ENCODE measurements around the gene RAET1E.
"Not testable (repeated sequence)": the region's sequence is repeated elsewhere in the genome, so short reads cannot be mapped to it uniquely, and the experiment has no call there.

The RAET1E gene

GRCh38 chr6:149938571-149939355 is 40.9 kb upstream of the RAET1E start:
- peak overlapping the region; percentile 81 for H3K4me3 ChIP-seq (ENCODE audit: low read depth, low read length)
- peaks cover 28% of the 10 kb centered on the region for H3K27me3 ChIP-seq (ENCODE audit: insufficient read depth, low read length)
- H3K79me2 ChIP-seq (ENCODE audit: control insufficient read depth, insufficient read depth, low read length, unreplicated experiment): no peaks in the 10 kb centered on the region
- H3K27ac ChIP-seq (ENCODE audit: low read depth, low read length): no peak overlapping the region
- peaks cover 8% of the 10 kb centered on the region for H3K4me1 ChIP-seq (ENCODE audit: control insufficient read depth, insufficient read depth, low read length, unreplicated experiment)
- H3K36me3 ChIP-seq (ENCODE audit: insufficient read depth, low read length): no peaks in the 10 kb centered on the region
- peak overlapping the region; percentile 64 for H2AFZ ChIP-seq (ENCODE audit: low read length, unreplicated experiment)

DNA sequence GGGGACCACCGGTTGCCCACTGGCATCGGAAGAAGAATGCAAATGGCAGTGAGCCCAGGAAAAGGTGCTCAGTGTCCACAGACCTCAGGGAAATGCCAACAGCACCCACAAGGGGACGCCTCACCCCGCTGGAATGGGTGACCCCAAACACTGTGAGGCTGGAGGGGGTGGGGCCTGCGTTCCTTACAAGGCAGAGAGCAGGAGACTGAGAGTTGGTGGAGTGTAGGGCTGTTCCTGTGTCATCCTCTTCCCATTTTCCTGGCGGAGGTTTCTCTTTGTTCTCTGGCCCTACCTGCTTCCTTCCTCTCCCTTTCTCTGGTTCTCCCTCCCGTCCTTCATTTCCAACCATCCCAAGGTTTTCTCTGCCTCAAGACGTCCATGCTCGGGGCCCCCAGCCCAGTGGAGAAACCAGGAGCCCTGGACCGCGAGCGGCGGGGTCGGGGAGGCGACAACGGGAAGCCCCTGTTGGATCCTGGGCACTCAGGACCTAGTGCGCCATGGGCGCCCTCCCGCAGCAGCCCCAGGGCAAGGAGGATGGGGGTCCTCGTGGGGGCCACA is 40.2 kb upstream of the RAET1E start:
- peaks cover 28% of the 10 kb centered on the region for H3K27me3 ChIP-seq (ENCODE audit: insufficient read depth, low read length)
- H3K79me2 ChIP-seq (ENCODE audit: control insufficient read depth, insufficient read depth, low read length, unreplicated experiment); H3K27ac ChIP-seq (ENCODE audit: low read depth, low read length); H3K36me3 ChIP-seq (ENCODE audit: insufficient read depth, low read length); H3K4me1 ChIP-seq (ENCODE audit: control insufficient read depth, insufficient read depth, low read length, unreplicated experiment): not testable (repeated sequence)
- peak overlapping the region; percentile 81 for H3K4me3 ChIP-seq (ENCODE audit: low read depth, low read length)
- peak overlapping the region; percentile 64 for H2AFZ ChIP-seq (ENCODE audit: low read length, unreplicated experiment)

DNA sequence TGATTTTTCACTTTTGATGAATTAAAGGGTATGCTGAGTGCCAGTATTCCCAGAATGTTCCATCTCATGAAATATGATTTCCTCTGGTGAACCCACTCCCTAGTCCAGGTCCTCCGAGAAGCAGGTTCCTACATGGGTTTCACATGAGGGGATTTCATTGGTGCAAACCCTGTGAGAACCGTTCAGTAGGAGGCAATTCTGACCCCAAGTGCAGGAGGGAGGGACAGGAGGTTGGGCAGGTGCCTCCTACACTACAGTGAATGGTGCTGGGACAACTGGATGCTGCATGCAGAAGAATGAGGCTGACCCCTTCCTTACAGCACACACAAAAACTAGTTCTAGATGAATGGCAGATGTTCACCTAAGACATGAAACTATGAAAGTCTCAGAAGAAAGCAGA is 38.8 kb upstream of the RAET1E start:
- Histone ChIP-seq H2AFZ (ENCODE audit: low read length, unreplicated experiment) (no peak overlapping the region), H3K4me3 (ENCODE audit: low read depth, low read length) (no peak overlapping the region), H3K4me1 (ENCODE audit: control insufficient read depth, insufficient read depth, low read length, unreplicated experiment) (peaks cover 8% of the 10 kb centered on the region), H3K27me3 (ENCODE audit: insufficient read depth, low read length) (peaks cover 28% of the 10 kb centered on the region), H3K36me3 (ENCODE audit: insufficient read depth, low read length) (no peaks in the 10 kb centered on the region), H3K27ac (ENCODE audit: low read depth, low read length) (no peak overlapping the region), H3K79me2 (ENCODE audit: control insufficient read depth, insufficient read depth, low read length, unreplicated experiment) (no peaks in the 10 kb centered on the region)

- H3K79me2 ChIP-seq (ENCODE audit: control insufficient read depth, insufficient read depth, low read length, unreplicated experiment): no peaks in the 10 kb centered on the region
- H3K4me1 ChIP-seq (ENCODE audit: control insufficient read depth, insufficient read depth, low read length, unreplicated experiment): peaks cover 8% of the 10 kb centered on the region
- peaks cover 35% of the 10 kb centered on the region for H3K27me3 ChIP-seq (ENCODE audit: insufficient read depth, low read length)
- H3K4me3 ChIP-seq (ENCODE audit: low read depth, low read length): no peak overlapping the region
- no peak overlapping the region for H2AFZ ChIP-seq (ENCODE audit: low read length, unreplicated experiment)
- no peaks in the 10 kb centered on the region for H3K36me3 ChIP-seq (ENCODE audit: insufficient read depth, low read length)
- H3K27ac ChIP-seq (ENCODE audit: low read depth, low read length): no peak overlapping the region
These were observed 37.8 kb upstream of the RAET1E start for GRCh38 chr6:149935668-149936067.

DNA sequence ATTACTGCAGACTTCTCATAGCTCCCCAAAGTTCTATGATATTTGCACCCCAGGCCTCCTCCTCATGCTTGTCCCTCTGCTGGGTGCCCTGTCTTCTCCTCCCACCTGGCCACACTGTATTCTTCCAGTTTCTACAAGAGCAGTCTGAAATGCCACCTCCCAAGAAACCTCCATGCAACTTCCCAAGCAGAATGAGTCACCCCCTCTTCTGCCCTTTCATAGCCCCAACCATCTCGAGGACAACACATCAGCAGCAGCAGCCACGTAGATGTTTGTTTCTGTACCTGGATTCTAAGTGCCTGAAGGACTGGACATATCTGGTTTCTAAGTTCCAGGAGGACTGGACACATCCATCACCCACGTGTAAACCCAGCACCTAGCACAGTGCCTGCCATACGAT is 37.3 kb upstream of the RAET1E start:
- Histone ChIP-seq H2AFZ (ENCODE audit: low read length, unreplicated experiment) (no peak overlapping the region), H3K79me2 (ENCODE audit: control insufficient read depth, insufficient read depth, low read length, unreplicated experiment) (no peaks in the 10 kb centered on the region), H3K27ac (ENCODE audit: low read depth, low read length) (no peak overlapping the region), H3K36me3 (ENCODE audit: insufficient read depth, low read length) (no peaks in the 10 kb centered on the region), H3K4me1 (ENCODE audit: control insufficient read depth, insufficient read depth, low read length, unreplicated experiment) (peaks cover 8% of the 10 kb centered on the region), H3K27me3 (ENCODE audit: insufficient read depth, low read length) (peaks cover 37% of the 10 kb centered on the region), H3K4me3 (ENCODE audit: low read depth, low read length) (no peak overlapping the region)

DNA sequence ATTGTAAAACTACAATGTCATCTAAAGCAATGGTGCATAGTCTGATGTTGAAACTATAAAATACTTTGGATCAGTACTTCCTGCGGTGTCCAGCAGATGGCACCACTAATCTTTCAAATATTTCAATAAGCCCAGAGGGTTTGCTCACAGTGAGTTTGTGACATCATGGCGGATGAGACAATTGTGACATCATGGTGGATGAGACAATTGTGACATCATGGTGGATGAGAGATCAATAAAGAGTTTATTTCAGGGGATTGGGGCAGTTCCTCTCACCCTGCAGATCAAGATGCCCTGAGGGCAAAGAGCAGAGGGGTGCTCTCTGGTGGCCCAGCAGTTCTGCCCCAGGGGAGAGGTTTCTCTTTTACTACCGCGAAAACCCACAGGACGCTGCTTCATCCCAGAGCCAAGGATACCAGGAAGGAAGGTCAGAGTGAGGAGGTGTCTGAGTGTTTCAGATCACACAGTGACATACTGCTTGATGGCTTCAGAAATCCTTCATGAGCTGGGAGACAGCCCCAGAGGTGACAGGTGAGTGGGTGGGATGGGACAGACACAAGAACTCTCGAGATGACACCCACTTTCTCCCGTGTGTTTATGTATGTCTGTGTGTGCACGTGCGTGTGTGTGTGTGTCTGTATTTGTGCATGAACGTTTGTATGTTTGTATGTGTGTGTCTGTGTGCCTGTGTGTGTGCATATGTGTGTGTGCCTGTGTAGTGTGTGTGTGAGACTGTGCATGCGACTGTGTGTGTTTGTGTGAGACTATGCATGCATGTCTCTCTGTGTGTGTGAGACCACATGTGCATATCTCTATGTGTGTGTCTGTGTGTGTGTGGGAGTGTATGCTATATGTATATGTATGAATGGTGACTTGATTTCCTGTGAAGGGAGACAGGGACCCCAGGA is 36.6 kb upstream of the RAET1E start:
- Histone ChIP-seq H2AFZ (ENCODE audit: low read length, unreplicated experiment) (no peak overlapping the region), H3K27me3 (ENCODE audit: insufficient read depth, low read length) (peaks cover 40% of the 10 kb centered on the region), H3K36me3 (ENCODE audit: insufficient read depth, low read length) (no peaks in the 10 kb centered on the region)

GRCh38 chr6:149933461-149933860 is 35.5 kb upstream of the RAET1E start:
- no peaks in the 10 kb centered on the region for H3K79me2 ChIP-seq (ENCODE audit: control insufficient read depth, insufficient read depth, low read length, unreplicated experiment)
- no peak overlapping the region for H3K27ac ChIP-seq (ENCODE audit: low read depth, low read length)
- H3K27me3 ChIP-seq (ENCODE audit: insufficient read depth, low read length): peaks cover 42% of the 10 kb centered on the region
- H3K4me3 ChIP-seq (ENCODE audit: low read depth, low read length): no peak overlapping the region
- no peak overlapping the region for H2AFZ ChIP-seq (ENCODE audit: low read length, unreplicated experiment)
- H3K36me3 ChIP-seq (ENCODE audit: insufficient read depth, low read length): no peaks in the 10 kb centered on the region
- no peaks in the 10 kb centered on the region for H3K4me1 ChIP-seq (ENCODE audit: control insufficient read depth, insufficient read depth, low read length, unreplicated experiment)

More for the DNA sequence above, 36.6 kb upstream of the RAET1E start:
- no peak overlapping the region for H3K4me3 ChIP-seq (ENCODE audit: low read depth, low read length)
- peaks cover 7% of the 10 kb centered on the region for H3K4me1 ChIP-seq (ENCODE audit: control insufficient read depth, insufficient read depth, low read length, unreplicated experiment)
- H3K27ac ChIP-seq (ENCODE audit: low read depth, low read length): no peak overlapping the region
- no peaks in the 10 kb centered on the region for H3K79me2 ChIP-seq (ENCODE audit: control insufficient read depth, insufficient read depth, low read length, unreplicated experiment)

DNA sequence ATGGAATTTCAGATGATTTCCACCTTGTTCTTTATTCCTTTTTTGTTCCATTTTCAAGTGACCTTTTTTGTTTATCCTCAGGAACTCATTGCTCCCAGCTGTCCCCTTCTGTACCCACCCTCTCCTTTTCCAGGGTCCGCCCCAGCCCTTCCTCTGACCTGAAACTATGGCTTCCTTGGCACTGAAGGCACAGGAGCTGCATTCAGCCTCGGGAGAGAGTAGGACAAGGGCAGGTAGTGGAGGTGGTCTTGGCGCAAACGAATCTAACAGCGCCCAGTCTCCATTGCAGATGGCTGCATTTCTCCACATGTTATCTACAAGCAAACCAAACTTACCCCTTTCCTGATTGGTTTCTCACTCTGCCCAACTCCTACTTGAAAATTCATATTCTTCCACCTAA is 35.1 kb upstream of the RAET1E start:
- peaks cover 42% of the 10 kb centered on the region for H3K27me3 ChIP-seq (ENCODE audit: insufficient read depth, low read length)
- no peak overlapping the region for H3K27ac ChIP-seq (ENCODE audit: low read depth, low read length)
- H3K79me2 ChIP-seq (ENCODE audit: control insufficient read depth, insufficient read depth, low read length, unreplicated experiment): no peaks in the 10 kb centered on the region
- H3K36me3 ChIP-seq (ENCODE audit: insufficient read depth, low read length): no peaks in the 10 kb centered on the region
- no peak overlapping the region for H3K4me3 ChIP-seq (ENCODE audit: low read depth, low read length)
- H3K4me1 ChIP-seq (ENCODE audit: control insufficient read depth, insufficient read depth, low read length, unreplicated experiment): no peaks in the 10 kb centered on the region
- H2AFZ ChIP-seq (ENCODE audit: low read length, unreplicated experiment): no peak overlapping the region

GRCh38 chr6:149931501-149931900 is 33.6 kb upstream of the RAET1E start:
- H3K4me1 ChIP-seq (ENCODE audit: control insufficient read depth, insufficient read depth, low read length, unreplicated experiment): no peaks in the 10 kb centered on the region
- no peak overlapping the region for H2AFZ ChIP-seq (ENCODE audit: low read length, unreplicated experiment)
- H3K27me3 ChIP-seq (ENCODE audit: insufficient read depth, low read length): peaks cover 29% of the 10 kb centered on the region
- no peak overlapping the region for H3K4me3 ChIP-seq (ENCODE audit: low read depth, low read length)
- no peak overlapping the region for H3K27ac ChIP-seq (ENCODE audit: low read depth, low read length)
- no peaks in the 10 kb centered on the region for H3K36me3 ChIP-seq (ENCODE audit: insufficient read depth, low read length)
- H3K79me2 ChIP-seq (ENCODE audit: control insufficient read depth, insufficient read depth, low read length, unreplicated experiment): no peaks in the 10 kb centered on the region

DNA sequence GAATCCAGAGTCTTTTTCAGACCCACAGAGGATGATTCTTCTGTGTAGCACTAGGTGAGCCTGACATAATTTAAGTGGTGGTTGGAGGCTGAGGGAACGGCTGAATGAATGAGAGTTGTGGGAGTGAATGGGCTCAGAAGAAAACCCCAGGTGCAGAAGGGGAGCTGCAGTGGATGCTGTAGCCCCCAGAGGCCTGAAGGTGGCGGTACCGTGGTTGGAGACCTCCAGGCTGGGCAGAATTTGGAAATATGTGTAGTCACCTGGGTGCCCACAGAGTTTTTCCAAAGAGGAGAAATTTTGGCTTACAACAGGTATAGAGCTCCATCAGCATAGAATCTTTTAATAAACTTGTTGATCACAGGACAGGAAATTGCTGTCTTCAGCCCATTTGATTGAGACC is 31.5 kb upstream of the RAET1E start:
- H3K4me1 ChIP-seq (ENCODE audit: control insufficient read depth, insufficient read depth, low read length, unreplicated experiment): peaks cover 11% of the 10 kb centered on the region
- no peaks in the 10 kb centered on the region for H3K79me2 ChIP-seq (ENCODE audit: control insufficient read depth, insufficient read depth, low read length, unreplicated experiment)
- H3K27ac ChIP-seq (ENCODE audit: low read depth, low read length): no peak overlapping the region
- peaks cover 23% of the 10 kb centered on the region for H3K27me3 ChIP-seq (ENCODE audit: insufficient read depth, low read length)
- H3K36me3 ChIP-seq (ENCODE audit: insufficient read depth, low read length): no peaks in the 10 kb centered on the region
- no peak overlapping the region for H2AFZ ChIP-seq (ENCODE audit: low read length, unreplicated experiment)
- H3K4me3 ChIP-seq (ENCODE audit: low read depth, low read length): no peak overlapping the region
